Astrocyte (in vitro differentiated cells and primary cell): Measurements from ENCODE around the gene ZBTB37.

Experiments used
- CTCF ChIP-seq: IDR thresholded peaks from 2 replicates; pipeline ENCODE4 v1.5.1; 2011; ENCODE audit warnings: low read depth, mild to moderate bottlenecking, inconsistent platforms, low read length, moderate library complexity; ENCODE audit not compliant: insufficient read depth
- EZH2 ChIP-seq: IDR thresholded peaks from 2 replicates; pipeline ENCODE4 v1.6.1; 2012; ENCODE audit warnings: mild to moderate bottlenecking, low read length, inconsistent platforms; ENCODE audit not compliant: insufficient read depth

- TF ChIP-seq CTCF (no peak), EZH2 (no peak)
These were observed 8.1 kb upstream of the ZBTB37 start for GRCh38 chr1:173860065-173860464.
